Tibial artery (tissue), 4 donors: ENCODE results near the gene CHST8.

ENCODE experiments used
- DNase-seq, 2 donors: peaks; one replicate each; pipeline ENCODE4 v3.0.0-alpha.2; 2019
- H3K27ac ChIP-seq, 2 donors: fragments of 200-600 bp; sonication (generic) in 1 of 2; 1 replicate in 1 of 2; 2 replicates in 1 of 2; pipeline ENCODE4 v1.5.1; 2018 to 2019; ENCODE audit warnings: mild to moderate bottlenecking in 1 of 2
- H3K27me3 ChIP-seq, 2 donors: fragments of 200-600 bp; sonication (generic) in 1 of 2; one replicate each; pipeline versions ENCODE4 v1.5.1 to v1.6.0; 2016 to 2019
- H3K36me3 ChIP-seq, 3 donors: fragments of 200-600 bp; sonication (generic) in 2 of 3; one replicate each; pipeline ENCODE4 v1.5.1; 2016 to 2019; ENCODE audit warnings: mild to moderate bottlenecking in 2 of 3
- H3K4me1 ChIP-seq, 4 donors: fragments of 200-600 bp; sonication (generic) in 2 of 4; 1 replicate in 3 of 4; 2 replicates in 1 of 4; pipeline ENCODE4 v1.5.1; 2016 to 2019
- H3K4me3 ChIP-seq, 2 donors: fragments of 200-600 bp; sonication (generic) in 1 of 2; 1 replicate in 1 of 2; 2 replicates in 1 of 2; pipeline ENCODE4 v1.5.1; 2018 to 2019; ENCODE audit warnings: mild to moderate bottlenecking in 2 of 2
- H3K9me3 ChIP-seq, 3 donors: fragments of 200-600 bp; sonication (generic) in 1 of 3; one replicate each; pipeline ENCODE4 v1.5.1; 2016 to 2019
- CTCF ChIP-seq, 2 experiments: fragments of 200-600 bp in 1 of 2; fragments of 450-650 bp in 1 of 2; IDR thresholded peaks; one replicate each; pipeline ENCODE4 v1.5.1; 2017 to 2019; ENCODE audit warnings: antibody characterized with exemption in 2 of 2, mild to moderate bottlenecking in 1 of 2, moderate library complexity in 1 of 2
- intact Hi-C: fragments of 100-400 bp; cut with DNase I; formaldehyde crosslinking; loops from one replicate; pipeline ENCODE4 v1.15.0; 2023; ENCODE audit warnings: low total_unique reads

Gene CHST8

GRCh38 chr19:33745297-33745696 is 123.5 kb downstream of the CHST8 start:
- H3K4me3 ChIP-seq = no peak overlapping the region
- intact Hi-C loops = no loop called here
- H3K27me3 ChIP-seq = peaks cover 0 to 24% of the 10 kb centered on the region in 2 donors
- DNase-seq = no peak
- H3K9me3 ChIP-seq = no peaks in the 10 kb centered on the region
- H3K36me3 ChIP-seq = no peaks in the 10 kb centered on the region
- no peaks in the 10 kb centered on the region for H3K4me1 ChIP-seq
- no peak overlapping the region for H3K27ac ChIP-seq
- no peak for TF ChIP-seq CTCF (IDR thresholded peaks at IDR 0.05)

- no peak for TF ChIP-seq CTCF (IDR thresholded peaks at IDR 0.05)
- no peak for DNase-seq
- Histone ChIP-seq H3K27ac (no peak overlapping the region), H3K4me1 (no peaks in the 10 kb centered on the region), H3K4me3 (no peak overlapping the region), H3K9me3 (no peaks in the 10 kb centered on the region), H3K36me3 (no peaks in the 10 kb centered on the region), H3K27me3 (peaks cover 0 to 24% of the 10 kb centered on the region in 2 donors)
- intact Hi-C loops = no loop called here
These were observed 124.4 kb downstream of the CHST8 start for GRCh38 chr19:33746159-33746558.

- no peak for DNase-seq
- Histone ChIP-seq H3K4me1 (no peaks in the 10 kb centered on the region), H3K36me3 (no peaks in the 10 kb centered on the region), H3K9me3 (no peaks in the 10 kb centered on the region), H3K4me3 (no peak overlapping the region), H3K27ac (no peak overlapping the region), H3K27me3 (peaks cover 0 to 27% of the 10 kb centered on the region in 2 donors)
- intact Hi-C loops = no loop called here
- TF ChIP-seq CTCF (IDR thresholded peaks at IDR 0.05) = no peak
These were observed 125.5 kb downstream of the CHST8 start for GRCh38 chr19:33747273-33747672.

GRCh38 chr19:33748231-33748630 is 126.5 kb downstream of the CHST8 start:
- no peak for DNase-seq
- peaks cover 0 to 27% of the 10 kb centered on the region in 2 donors for H3K27me3 ChIP-seq
- H3K4me3 ChIP-seq = no peak overlapping the region
- H3K4me1 ChIP-seq = no peaks in the 10 kb centered on the region
- no peaks in the 10 kb centered on the region for H3K9me3 ChIP-seq
- TF ChIP-seq CTCF (IDR thresholded peaks at IDR 0.05) = no peak
- intact Hi-C loops = no loop called here
- H3K27ac ChIP-seq = no peak overlapping the region
- H3K36me3 ChIP-seq = no peaks in the 10 kb centered on the region

GRCh38 chr19:33749016-33749415 is 127.3 kb downstream of the CHST8 start:
- no peak for DNase-seq
- H3K9me3 ChIP-seq = no peaks in the 10 kb centered on the region
- H3K4me1 ChIP-seq = no peaks in the 10 kb centered on the region
- intact Hi-C loops = no loop called here
- H3K27ac ChIP-seq = no peak overlapping the region
- peaks cover 0 to 28% of the 10 kb centered on the region in 2 donors for H3K27me3 ChIP-seq
- no peaks in the 10 kb centered on the region for H3K36me3 ChIP-seq
- no peak for TF ChIP-seq CTCF (IDR thresholded peaks at IDR 0.05)
- H3K4me3 ChIP-seq = no peak overlapping the region

GRCh38 chr19:33749619-33750175 is 127.9 kb downstream of the CHST8 start:
- DNase-seq = no peak

More at GRCh38 chr19:33749619-33750175, 127.9 kb downstream of the CHST8 start:
- Histone ChIP-seq H3K27me3 (peaks cover 0 to 35% of the 10 kb centered on the region in 2 donors), H3K4me3 (no peak overlapping the region), H3K27ac (no peak overlapping the region), H3K9me3 (no peaks in the 10 kb centered on the region), H3K36me3 (no peaks in the 10 kb centered on the region), H3K4me1 (no peaks in the 10 kb centered on the region)
- TF ChIP-seq CTCF (IDR thresholded peaks at IDR 0.05) = no peak
- intact Hi-C loops = no loop called here
